Measurements from ENCODE around the gene ZDHHC7.
"Not testable (repeated sequence)": the region's sequence is repeated elsewhere in the genome, so short reads cannot be mapped to it uniquely, and the experiment has no call there.

Gene ZDHHC7

DNA sequence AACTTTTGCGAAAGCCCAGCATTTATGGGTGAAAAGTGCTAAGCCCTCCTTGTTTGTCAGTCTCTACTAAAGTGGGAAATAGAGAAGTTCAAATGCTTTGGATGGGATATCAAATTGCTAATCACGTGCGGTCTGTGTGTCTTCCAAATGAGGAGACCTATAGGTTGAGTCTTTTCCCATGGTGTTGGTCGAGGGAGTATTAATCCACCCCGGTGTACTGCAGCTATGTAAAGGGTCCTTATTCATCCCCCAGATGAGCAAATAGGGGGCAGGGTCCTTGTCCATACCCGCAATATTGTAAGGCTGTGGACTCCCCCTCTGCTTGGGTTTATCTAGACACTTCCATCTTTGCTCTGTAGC is 30.8 kb upstream of the ZDHHC7 start:
- DNase-seq: no peak

DNA sequence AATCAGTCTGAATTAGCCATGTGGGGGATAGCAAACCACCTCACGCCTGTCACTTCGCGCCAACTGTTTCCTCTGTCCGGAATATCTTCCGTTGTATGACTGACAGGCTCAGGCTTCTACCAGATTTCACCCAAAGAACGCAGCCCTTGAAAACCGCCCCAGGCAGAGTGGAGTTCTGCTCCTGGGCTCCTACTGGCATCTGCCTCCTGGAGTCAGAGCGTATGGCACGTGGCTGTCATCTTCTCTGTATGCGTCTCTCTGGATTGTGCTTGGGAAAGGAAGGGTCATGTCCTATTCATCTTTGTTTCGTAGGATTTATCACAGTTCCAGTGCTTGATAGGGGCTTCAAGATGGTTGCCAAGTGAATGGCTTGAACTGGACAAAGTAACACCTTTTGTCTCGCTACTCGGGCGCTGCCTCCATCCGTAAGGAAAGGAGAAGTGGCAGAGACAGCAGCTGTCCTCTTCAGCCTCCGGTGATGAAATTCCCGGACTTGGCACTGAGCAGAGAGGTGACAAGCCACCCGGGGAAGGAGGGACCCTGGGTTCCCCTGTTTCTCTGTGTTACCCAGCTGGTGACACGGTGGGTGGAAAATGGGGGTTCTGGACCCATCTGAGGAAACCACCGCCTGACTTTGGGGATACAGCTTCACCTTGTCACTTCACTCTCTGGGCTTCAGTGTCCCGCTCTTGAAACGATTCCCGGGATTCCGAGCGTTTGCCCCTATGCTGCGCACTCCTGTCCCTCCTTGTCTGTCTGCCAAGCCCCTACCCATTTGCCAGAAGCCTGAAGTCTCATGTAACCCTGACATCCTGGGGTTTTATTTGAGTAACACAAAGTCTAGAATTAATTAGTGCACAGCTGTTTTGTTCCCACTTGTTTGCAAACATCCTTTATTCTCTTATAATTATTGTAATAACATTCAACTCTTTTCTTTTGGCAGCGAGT is 30.2 kb upstream of the ZDHHC7 start:
- DNase-seq: no peak

DNA sequence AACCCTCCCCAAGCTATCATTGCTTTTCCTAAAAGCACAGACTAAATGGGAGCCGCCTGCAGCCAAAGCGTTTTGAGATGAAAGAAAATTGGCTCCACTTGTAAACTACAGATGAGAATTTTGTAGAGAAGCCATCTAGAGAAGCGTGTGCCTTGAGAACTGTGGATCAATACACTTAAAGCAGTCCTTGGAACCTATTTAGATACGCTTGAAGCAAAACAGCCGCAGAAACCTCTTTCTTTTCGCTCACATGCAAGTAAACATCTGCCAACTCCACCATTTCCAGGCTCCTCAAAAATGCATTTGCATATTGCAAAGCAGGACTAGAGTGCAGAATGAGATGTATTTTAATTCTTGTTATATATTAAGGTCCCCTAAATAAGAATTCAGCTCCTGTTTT is 29.4 kb upstream of the ZDHHC7 start:
- DNase-seq: no peak

DNA sequence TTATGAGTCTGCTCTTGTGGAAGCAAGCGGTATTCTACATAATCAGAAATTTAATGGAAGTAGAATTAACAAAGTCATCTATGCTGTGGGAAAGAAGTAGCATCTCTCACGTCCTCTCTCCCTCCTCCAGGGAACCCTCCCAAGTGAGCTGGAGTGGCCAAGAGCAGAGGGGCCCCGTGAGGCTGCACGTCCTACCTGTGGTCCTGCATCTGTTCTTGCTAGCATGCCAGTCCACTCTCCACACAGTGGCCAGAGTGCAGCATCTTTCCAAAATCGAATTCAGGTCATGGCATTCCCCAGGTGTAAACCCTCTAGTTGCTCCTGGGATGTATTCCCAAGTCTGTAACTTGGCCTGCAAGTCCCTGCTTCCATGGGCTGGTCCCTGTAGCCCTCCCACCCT is 26.4 kb upstream of the ZDHHC7 start:
- no peak for DNase-seq

DNA sequence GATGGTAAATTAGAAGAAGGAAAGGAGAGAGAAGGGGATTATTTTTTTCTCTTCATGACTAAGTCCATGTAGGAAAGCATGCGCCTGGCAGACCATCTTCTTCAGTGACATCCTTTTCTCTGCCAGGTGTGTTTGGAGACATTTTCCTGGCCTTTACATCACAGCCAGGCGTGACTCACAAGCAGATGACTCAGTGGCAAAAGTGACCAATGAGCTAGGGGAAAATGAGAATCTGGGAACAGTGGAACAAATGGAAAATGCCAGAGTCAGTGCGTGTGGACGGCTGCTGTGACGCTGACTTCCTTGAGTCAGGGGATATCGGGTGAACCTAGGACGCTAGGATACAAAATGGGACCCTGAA is 25.7 kb upstream of the ZDHHC7 start:
- DNase-seq: no peak

DNA sequence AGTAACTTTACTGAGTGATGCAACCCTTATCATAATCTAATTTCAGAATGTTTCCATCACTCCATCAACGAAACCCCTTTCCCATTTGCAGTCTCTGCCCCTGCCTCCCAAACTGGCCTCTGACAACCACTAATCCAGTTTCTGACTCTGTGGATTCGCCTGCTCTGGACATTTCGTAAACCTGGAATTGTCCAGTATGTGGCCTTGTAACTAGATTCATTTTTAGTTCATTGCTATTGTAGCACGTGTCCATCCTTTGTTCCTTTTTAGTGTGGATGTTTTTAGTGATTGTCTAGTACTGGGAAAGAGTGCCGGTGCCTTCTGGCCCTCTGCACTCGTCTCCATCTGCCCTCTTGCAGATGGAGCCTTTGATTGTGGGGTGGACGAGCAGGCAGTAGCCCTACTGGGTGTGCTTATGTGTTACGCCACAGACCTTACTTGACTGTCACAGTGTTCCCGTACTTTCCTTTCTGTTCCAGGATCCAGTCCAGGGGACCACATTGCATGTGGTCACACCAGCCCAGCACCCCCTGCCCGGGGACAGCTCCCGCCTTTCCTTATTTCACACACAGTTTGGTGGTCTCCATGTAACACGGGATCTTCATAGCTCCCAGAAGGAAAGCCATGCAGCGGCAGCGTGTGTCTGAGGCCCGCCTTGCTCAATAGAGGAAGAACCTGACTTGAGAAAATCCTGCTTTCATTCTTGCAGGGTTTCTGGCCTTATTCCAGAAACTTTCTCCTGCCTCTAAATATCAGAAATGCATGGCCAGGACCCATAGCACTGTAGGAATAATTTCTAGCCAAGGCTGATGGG is 25.1 kb upstream of the ZDHHC7 start:
- DNase-seq: no peak

- DNase-seq: no peak
Measured at GRCh38 chr16:85034591-85035433, 23.5 kb upstream of the ZDHHC7 start.

DNA sequence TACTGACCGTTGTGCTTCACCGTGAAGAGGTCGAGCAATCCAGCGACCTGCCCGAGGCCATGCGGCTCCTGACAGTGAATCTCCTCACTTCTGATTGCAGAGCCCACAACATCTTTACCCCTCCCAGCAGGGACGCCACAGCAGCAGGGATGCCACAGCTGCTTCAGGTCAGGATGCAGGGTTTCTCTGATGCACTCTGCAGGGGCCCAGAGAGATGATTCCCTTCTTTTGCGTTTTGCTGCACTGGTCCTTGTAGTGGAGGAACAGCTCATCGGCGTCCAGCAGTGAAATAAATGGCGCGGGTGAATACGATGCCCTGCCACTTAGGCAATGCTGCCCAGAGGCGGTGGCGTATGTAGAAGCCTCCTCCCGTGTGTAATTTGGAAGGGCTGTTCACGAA is 21.8 kb upstream of the ZDHHC7 start:
- DNase-seq: no peak

DNA sequence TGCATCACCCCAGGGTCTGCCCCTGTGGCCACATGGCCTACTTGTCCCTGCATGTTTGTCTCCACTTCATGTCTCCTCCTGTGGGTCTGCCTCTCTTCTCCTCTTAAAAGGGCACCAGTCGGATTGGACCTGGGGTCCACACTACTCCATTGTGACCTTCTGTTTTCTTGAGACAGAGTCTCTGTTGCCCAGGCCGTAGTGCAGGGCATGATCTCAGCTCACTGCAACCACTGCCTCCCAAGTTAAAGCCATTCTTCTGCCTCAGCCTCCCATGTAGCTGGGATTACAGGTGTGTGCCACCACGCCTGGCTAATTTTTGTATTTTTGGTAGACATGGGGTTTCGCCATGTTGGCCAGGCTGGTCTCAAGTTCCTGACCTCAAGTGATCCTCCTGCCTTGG is 20.9 kb upstream of the ZDHHC7 start:
- not testable (repeated sequence) for DNase-seq

DNA sequence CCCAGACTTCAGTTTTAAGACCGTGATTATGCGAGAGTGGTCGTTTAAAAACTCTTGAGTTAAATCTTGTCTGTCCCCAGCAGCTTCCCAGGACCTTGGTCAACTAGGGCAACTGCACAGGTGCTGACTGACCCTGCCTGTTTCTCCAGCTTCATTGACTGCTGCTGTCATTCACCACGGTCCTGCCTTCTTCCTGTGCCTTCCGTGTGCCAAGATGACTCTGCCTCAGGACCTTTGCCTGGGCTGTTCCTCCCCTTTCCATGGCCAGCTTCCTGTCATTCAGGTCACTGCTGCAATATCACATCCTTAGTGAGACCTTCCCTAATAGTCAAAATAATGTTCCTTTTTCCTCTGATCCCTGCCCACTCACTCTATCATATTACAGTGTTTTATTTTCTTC is 20.1 kb upstream of the ZDHHC7 start:
- DNase-seq: no peak

GRCh38 chr16:85029981-85030401 is 18.7 kb upstream of the ZDHHC7 start:
- no peak for DNase-seq

- peak; percentile 63 for DNase-seq
Measured at GRCh38 chr16:85029408-85029784, 18.1 kb upstream of the ZDHHC7 start.

DNA sequence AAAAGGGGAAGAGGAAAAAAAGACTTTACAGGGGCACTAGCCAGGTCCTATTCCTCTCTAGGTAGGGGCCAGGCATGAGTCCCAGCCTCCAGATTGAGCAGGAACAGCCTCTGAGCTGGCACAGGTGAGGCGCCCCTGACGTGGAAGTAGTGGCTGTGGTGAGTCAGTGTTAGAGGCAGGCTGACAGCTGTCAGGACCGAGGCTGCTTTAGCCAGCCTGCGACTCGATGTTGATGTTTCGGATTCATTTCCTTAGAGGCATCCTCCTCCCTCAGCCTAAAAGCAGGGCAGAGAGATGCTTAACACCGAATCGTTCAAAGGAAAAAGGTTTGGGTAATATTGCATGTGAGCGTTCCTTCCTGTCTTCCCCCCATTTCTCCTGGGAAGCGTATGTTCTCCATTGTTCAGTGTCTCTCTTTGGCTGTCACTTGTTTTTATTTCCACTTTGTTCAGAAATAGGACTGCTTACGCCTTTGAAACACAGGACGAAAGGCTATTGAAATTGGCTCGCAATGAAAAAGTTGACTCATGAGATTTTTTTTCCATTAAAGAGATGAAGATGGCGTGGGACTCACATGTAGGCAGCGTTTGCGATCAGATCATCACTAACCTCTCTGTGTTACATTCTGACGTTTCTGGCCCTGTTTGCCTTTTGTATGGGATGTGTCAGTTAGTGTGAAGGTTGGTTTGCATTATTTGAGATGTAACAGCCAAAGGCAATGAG is 17.5 kb upstream of the ZDHHC7 start:
- peak; percentile 64 for DNase-seq

DNA sequence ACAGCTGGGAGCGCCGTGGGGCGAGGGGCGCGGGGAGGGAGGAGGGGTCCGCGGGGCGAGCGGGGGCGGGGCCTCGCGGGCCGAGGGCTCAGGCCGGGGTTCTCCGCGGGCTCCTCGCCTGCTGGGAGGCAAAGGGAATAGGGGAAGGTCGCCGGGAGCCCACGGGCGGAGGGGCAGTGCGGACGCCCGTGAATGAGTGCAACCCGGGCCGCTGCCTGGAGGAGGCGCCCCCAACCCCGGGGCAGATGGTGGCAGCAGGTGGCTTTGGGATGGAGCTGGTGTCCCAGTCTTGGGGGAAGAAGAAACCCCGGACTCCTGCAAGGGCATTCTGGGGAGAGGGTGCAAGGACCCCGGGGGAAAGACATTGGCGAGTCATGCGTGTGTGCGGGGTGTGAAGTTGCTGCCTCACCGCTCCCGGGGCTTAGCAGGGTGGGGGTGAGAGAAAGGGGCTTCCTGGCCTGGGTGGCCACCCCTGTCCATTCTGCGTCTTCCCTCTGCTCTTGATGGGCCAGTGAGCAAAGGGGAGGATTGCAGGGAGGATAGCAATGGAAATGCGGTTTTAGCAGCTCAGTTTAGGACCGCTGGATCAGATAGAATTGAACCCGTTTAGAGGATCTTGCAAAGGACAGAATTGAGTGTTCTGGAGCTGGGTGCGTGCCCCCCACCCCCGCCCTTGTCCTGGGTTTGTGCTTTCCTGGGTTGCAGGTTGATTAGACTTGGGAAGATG is 16.8 kb upstream of the ZDHHC7 start:
- DNase-seq: no peak

GRCh38 chr16:85027349-85027957 is 16.1 kb upstream of the ZDHHC7 start, which contains the start of gene KIAA0513:
Gene KIAA0513, plus strand, starts transcription at chr16:85027795. Its CDS starts 39,277 bp downstream, at chr16:85067072.
- peak; percentile 95 for DNase-seq

GRCh38 chr16:85026703-85027102 is 15.4 kb upstream of the ZDHHC7 start:
- no peak for DNase-seq

DNA sequence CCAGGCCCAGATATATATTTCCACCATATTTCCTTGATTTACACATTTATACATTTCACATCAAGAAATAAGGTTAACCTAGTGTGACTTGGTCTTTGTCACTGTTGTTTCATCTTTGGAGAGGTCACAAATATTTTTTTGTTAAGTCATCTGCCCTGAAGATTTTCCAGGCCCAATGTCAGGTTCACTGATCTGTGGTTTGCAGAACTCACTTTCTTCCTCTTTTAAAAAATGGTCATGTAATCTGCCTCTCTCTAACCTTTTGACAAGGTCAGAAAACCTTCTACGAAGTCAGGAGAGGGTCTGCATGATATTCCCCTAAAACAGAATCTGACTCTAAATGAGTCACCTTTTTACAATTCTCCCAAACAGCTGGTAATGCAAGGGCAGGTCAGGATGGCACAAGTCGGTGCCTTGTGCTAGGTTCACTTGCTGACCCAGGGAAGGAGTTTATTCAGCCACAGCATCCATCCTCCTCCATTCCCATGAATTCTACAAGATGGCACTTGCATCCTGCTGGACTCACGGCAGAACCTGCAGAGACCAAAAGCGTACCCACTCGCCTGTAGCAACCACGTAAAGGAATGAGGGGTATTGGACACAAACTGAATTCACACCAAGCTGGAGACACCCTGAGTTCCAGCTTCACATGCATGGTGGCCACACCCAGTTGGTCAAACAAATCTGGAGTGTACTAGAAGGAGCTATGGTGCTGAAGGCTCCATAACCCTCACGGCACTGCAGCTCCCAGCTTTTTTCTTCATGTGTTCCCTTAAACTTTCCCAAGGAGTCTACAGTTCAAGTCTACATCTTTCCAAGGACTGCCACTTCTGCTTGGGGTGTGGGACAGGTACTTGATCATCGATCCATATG is 14.7 kb upstream of the ZDHHC7 start:
- DNase-seq: no peak

DNA sequence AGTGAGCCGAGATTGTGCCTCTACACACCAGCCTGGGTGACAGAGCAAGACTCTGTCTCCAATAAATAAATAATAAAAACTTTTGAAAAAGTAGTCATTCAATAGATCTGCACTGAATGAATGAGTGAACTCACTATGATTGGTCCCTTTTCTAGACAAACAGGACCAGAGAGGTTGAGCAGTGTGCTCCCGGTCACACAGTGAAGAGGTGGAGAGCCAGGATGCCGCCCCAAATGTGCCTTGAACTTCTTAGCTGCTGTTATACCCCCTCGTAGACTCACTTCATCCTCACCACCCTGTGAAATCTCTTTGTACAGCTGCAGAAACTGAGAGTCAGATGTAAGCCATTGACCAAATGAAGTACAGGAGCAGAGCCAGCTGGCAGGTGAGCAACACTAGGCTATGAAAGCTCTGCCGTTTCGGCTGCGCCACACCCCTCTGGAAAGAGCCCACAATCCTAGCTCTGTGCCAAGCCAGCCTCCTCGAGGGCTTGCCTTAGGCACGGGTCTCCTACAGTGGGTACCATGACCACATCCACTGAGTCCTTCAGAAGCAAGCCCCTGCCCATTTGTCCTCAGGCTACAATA is 8.4 kb upstream of the ZDHHC7 start:
- no peak for DNase-seq

DNA sequence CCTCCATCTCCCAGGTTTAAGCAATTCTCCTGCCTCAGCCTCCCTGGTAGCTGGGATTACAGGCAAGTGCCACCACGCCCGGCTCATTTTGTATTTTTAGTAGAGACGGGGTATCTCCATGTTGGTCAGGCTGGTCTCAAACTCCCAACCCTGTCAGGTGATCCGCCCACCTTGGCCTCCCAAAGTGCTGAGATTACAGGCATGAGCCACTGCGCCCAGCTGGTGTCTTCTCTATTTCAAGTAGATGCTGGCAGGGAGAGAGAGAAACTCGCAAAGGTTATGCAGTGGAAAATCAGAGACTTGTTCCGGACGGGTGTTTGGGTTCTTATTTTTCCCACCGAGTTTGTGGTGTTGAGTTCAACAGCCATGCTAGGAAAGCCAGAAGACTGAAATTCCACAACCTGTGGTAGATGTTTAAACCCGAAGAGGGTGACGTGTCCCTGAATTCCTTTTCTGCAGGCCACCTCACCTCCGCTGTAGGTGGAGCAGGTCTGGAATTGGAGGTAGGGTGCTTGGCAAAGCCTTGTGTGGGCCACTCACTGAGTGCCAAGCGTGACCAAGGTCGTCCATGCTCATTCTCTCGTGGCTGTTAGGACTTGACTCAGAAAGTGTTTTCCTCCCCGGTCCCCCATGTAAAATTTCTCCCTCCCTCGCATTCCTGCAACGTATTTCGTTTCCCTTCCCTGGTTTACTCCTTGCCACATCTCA is 7.3 kb upstream of the ZDHHC7 start:
- DNase-seq: no peak

Data from CD4-positive, alpha-beta T cell treated with Interleukin-15 for 1 hour (primary cell).